Measurements from ENCODE around the gene ICE1.

The ICE1 gene

GRCh38 chr5:5523066-5523505 is 100.6 kb downstream of the ICE1 start:
- Histone ChIP-seq H3K36me3 (ENCODE audit: insufficient read depth, insufficient read length, low read length) (no peaks in the 10 kb centered on the region), H3K9ac (ENCODE audit: insufficient read length, low read depth) (no peak overlapping the region), H3K4me1 (ENCODE audit: insufficient read depth, insufficient read length) (no peaks in the 10 kb centered on the region), H3K27me3 (ENCODE audit: insufficient read depth, insufficient read length) (no peaks in the 10 kb centered on the region), H3K9me3 (ENCODE audit: insufficient read depth, low read length) (peaks cover 19% of the 10 kb centered on the region; the same call in 1 of the 2 replicates), H3K4me3 (ENCODE audit: insufficient read length, low read depth) (no peak overlapping the region)
- TF ChIP-seq SUZ12 (IDR thresholded peaks at IDR 0.05; ENCODE audit: extremely low read depth, insufficient read depth, insufficient read length) (no peak), ZNF274 (IDR thresholded peaks at IDR 0.05; ENCODE audit: low read depth, low read length) (no peak)
- no peak for DNase-seq (ENCODE audit: low read depth, low spot score)

- peaks cover 19% of the 10 kb centered on the region; the same call in 1 of the 2 replicates for H3K9me3 ChIP-seq (ENCODE audit: insufficient read depth, low read length)
- TF ChIP-seq SUZ12 (IDR thresholded peaks at IDR 0.05; ENCODE audit: extremely low read depth, insufficient read depth, insufficient read length) (no peak), YY1 (IDR thresholded peaks at IDR 0.05; ENCODE audit: insufficient read depth, insufficient read length) (no peak), ZNF274 (IDR thresholded peaks at IDR 0.05; ENCODE audit: low read depth, low read length) (no peak)
- no peak overlapping the region for H3K9ac ChIP-seq (ENCODE audit: insufficient read length, low read depth)
- no peaks in the 10 kb centered on the region for H3K4me1 ChIP-seq (ENCODE audit: insufficient read depth, insufficient read length)
- no peak overlapping the region for H3K4me3 ChIP-seq (ENCODE audit: insufficient read length, low read depth)
- H3K36me3 ChIP-seq (ENCODE audit: insufficient read depth, insufficient read length, low read length) = no peaks in the 10 kb centered on the region
- DNase-seq (ENCODE audit: low read depth, low spot score) = no peak
- no peaks in the 10 kb centered on the region for H3K27me3 ChIP-seq (ENCODE audit: insufficient read depth, insufficient read length)
Observed at GRCh38 chr5:5524327-5524726, 101.8 kb downstream of the ICE1 start.

GRCh38 chr5:5531371-5531770 is 108.9 kb downstream of the ICE1 start:
- H3K36me3 ChIP-seq (ENCODE audit: insufficient read depth, insufficient read length, low read length) = no peaks in the 10 kb centered on the region
- H3K27me3 ChIP-seq (ENCODE audit: insufficient read depth, insufficient read length) = no peaks in the 10 kb centered on the region
- peaks cover 12% of the 10 kb centered on the region; the same call in 1 of the 2 replicates for H3K9me3 ChIP-seq (ENCODE audit: insufficient read depth, low read length)
- TF ChIP-seq YY1 (IDR thresholded peaks at IDR 0.05; ENCODE audit: insufficient read depth, insufficient read length) = no peak
- TF ChIP-seq SUZ12 (IDR thresholded peaks at IDR 0.05; ENCODE audit: extremely low read depth, insufficient read depth, insufficient read length) = no peak
- H3K4me1 ChIP-seq (ENCODE audit: insufficient read depth, insufficient read length) = peaks cover 4% of the 10 kb centered on the region
- H3K9ac ChIP-seq (ENCODE audit: insufficient read length, low read depth) = no peak overlapping the region
- H3K4me3 ChIP-seq (ENCODE audit: insufficient read length, low read depth) = no peak overlapping the region
- no peak for DNase-seq (ENCODE audit: low read depth, low spot score)

DNA sequence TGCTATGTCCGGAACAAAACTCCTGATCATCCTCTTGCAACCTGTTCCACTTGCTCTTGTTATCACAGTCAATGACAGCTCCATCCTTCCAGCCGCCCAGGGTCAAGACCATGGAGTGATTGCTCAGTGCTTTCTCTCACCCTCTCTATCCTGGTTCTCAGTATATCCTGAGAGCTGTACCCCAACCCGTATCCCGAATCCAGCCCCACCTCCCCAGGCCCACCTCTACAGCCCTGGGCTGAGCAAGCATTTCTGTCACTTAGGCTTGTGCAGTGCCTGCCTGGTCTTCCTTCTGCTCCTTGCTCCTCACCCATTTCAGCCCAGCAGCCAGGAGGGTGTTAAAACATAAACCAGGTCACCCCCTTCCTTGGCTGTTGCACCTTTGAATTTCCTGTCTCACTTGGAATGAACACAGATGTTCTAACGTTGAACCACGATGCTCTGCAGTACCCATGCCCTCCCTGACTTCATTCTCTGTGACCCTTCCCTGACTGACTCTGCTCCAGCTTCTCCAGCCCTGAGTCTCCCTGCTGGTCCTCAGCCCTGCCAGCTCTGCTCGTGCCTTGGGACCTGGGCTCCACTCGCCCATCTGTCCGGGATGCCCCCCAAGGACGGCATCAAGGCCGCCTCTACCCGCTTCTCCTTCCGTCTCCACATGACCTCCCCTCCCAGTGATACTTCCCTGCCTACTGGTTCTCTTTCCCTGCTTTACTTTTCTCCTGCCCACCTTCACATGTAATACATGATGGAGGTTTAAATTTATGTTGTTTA is 110.0 kb downstream of the ICE1 start:
- no peak for DNase-seq (ENCODE audit: low read depth, low spot score)
- H3K9me3 ChIP-seq (ENCODE audit: insufficient read depth, low read length) = peaks cover 4% of the 10 kb centered on the region; the same call in 1 of the 2 replicates
- H3K4me3 ChIP-seq (ENCODE audit: insufficient read length, low read depth) = no peak overlapping the region
- no peaks in the 10 kb centered on the region for H3K36me3 ChIP-seq (ENCODE audit: insufficient read depth, insufficient read length, low read length)
- no peak overlapping the region for H3K9ac ChIP-seq (ENCODE audit: insufficient read length, low read depth)
- H3K4me1 ChIP-seq (ENCODE audit: insufficient read depth, insufficient read length) = peaks cover 6% of the 10 kb centered on the region
- H3K27me3 ChIP-seq (ENCODE audit: insufficient read depth, insufficient read length) = no peaks in the 10 kb centered on the region
- TF ChIP-seq ZNF274 (IDR thresholded peaks at IDR 0.05; ENCODE audit: low read depth, low read length) = no peak

GRCh38 chr5:5533927-5534326 is 111.5 kb downstream of the ICE1 start:
- TF ChIP-seq YY1 (IDR thresholded peaks at IDR 0.05; ENCODE audit: insufficient read depth, insufficient read length) (no peak), SUZ12 (IDR thresholded peaks at IDR 0.05; ENCODE audit: extremely low read depth, insufficient read depth, insufficient read length) (no peak)
- Histone ChIP-seq H3K4me3 (ENCODE audit: insufficient read length, low read depth) (no peak overlapping the region), H3K4me1 (ENCODE audit: insufficient read depth, insufficient read length) (peaks cover 6% of the 10 kb centered on the region), H3K9ac (ENCODE audit: insufficient read length, low read depth) (no peak overlapping the region), H3K36me3 (ENCODE audit: insufficient read depth, insufficient read length, low read length) (no peaks in the 10 kb centered on the region), H3K27me3 (ENCODE audit: insufficient read depth, insufficient read length) (no peaks in the 10 kb centered on the region), H3K9me3 (ENCODE audit: insufficient read depth, low read length) (no peaks in the 10 kb centered on the region)
- DNase-seq (ENCODE audit: low read depth, low spot score) = no peak

DNA sequence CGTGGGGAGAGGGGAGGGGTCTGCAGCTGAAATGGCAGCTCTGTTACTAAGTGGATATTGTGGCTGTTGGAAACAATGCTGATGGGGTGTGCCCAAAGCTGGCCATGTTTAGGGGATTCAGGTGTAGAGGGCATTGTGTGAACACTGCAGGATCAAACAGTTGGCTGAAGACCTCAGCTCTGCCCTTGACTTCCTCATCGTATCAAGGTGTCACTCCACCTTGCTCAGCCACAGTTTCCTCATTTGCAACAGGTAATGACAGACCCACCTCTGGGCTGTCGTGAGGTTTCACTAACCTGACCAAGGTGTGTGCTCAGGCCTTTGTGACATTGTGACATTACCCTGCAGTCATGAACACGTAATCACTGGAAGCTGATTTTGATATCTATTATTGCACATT is 111.9 kb downstream of the ICE1 start:
- TF ChIP-seq SUZ12 (IDR thresholded peaks at IDR 0.05; ENCODE audit: extremely low read depth, insufficient read depth, insufficient read length) (no peak), ZNF274 (IDR thresholded peaks at IDR 0.05; ENCODE audit: low read depth, low read length) (no peak), YY1 (IDR thresholded peaks at IDR 0.05; ENCODE audit: insufficient read depth, insufficient read length) (no peak)
- Histone ChIP-seq H3K9me3 (ENCODE audit: insufficient read depth, low read length) (no peaks in the 10 kb centered on the region), H3K9ac (ENCODE audit: insufficient read length, low read depth) (no peak overlapping the region), H3K36me3 (ENCODE audit: insufficient read depth, insufficient read length, low read length) (no peaks in the 10 kb centered on the region), H3K27me3 (ENCODE audit: insufficient read depth, insufficient read length) (no peaks in the 10 kb centered on the region), H3K4me3 (ENCODE audit: insufficient read length, low read depth) (no peak overlapping the region), H3K4me1 (ENCODE audit: insufficient read depth, insufficient read length) (peaks cover 6% of the 10 kb centered on the region)
- no peak for DNase-seq (ENCODE audit: low read depth, low spot score)

DNA sequence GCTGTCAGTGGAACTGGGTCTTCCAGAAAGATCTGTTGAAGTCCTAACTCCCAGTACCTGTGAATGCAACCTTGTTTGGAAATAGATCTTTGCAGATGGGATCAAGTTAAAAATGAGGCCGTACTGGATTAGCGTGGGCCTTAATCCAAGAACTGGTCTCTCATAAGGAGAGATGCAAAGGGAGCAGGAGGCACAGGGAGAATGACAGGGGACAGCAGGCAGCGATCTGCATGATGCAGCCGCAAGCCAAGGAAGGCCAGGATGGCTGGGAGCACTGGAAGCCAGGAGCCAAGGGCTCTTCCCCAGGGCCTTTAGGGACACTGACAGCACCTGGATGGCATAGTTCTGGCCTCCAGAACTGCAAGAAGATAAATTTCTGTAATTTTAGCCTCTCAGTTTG is 114.4 kb downstream of the ICE1 start:
- DNase-seq (ENCODE audit: low read depth, low spot score) = no peak
- peaks cover 6% of the 10 kb centered on the region for H3K4me1 ChIP-seq (ENCODE audit: insufficient read depth, insufficient read length)
- no peaks in the 10 kb centered on the region for H3K9me3 ChIP-seq (ENCODE audit: insufficient read depth, low read length)
- no peak overlapping the region for H3K4me3 ChIP-seq (ENCODE audit: insufficient read length, low read depth)
- H3K9ac ChIP-seq (ENCODE audit: insufficient read length, low read depth) = no peak overlapping the region
- TF ChIP-seq YY1 (IDR thresholded peaks at IDR 0.05; ENCODE audit: insufficient read depth, insufficient read length) = no peak
- H3K27me3 ChIP-seq (ENCODE audit: insufficient read depth, insufficient read length) = no peaks in the 10 kb centered on the region
- H3K36me3 ChIP-seq (ENCODE audit: insufficient read depth, insufficient read length, low read length) = no peaks in the 10 kb centered on the region
